HEK293 (cell line): Measurements from ENCODE around the gene COX6A1.

Source experiments
- GLIS1 ChIP-seq: fragments of 450-650 bp; formaldehyde crosslinking; IDR thresholded peaks from 2 replicates; pipeline ENCODE4 v1.5.1; 2016; ENCODE audit warnings: missing biosample characterization, missing genetic modification characterization
- GLIS2 ChIP-seq: fragments of 450-650 bp; formaldehyde crosslinking; IDR thresholded peaks from 2 replicates; pipeline ENCODE4 v1.5.1; 2016; ENCODE audit warnings: missing biosample characterization, missing genetic modification characterization
- IKZF3 ChIP-seq: fragments of 450-650 bp; IDR thresholded peaks from 2 replicates; pipeline ENCODE4 v1.5.0; 2018; ENCODE audit warnings: missing biosample characterization, mild to moderate bottlenecking, missing genetic modification characterization, moderate library complexity
- SALL2 ChIP-seq: fragments of 450-650 bp; formaldehyde crosslinking; IDR thresholded peaks from 2 replicates; pipeline ENCODE4 v1.5.0; 2017; ENCODE audit warnings: missing biosample characterization, mild to moderate bottlenecking, missing genetic modification characterization, borderline replicate concordance
- SETDB1 ChIP-seq: IDR thresholded peaks from one replicate; pipeline ENCODE4 v1.6.1; 2017; ENCODE audit warnings: mild to moderate bottlenecking, low read length, moderate library complexity, mixed read lengths; ENCODE audit not compliant: insufficient read length
- SP2 ChIP-seq: fragments of 450-650 bp; formaldehyde crosslinking; IDR thresholded peaks from 2 replicates; pipeline ENCODE4 v1.5.1; 2016; ENCODE audit warnings: missing biosample characterization, missing genetic modification characterization
- SP3 ChIP-seq: fragments of 450-650 bp; formaldehyde crosslinking; IDR thresholded peaks from 2 replicates; pipeline ENCODE4 v1.5.1; 2016; ENCODE audit warnings: missing biosample characterization, missing genetic modification characterization
- SP7 ChIP-seq: fragments of 450-650 bp; formaldehyde crosslinking; IDR thresholded peaks from 2 replicates; pipeline ENCODE4 v1.5.1; 2016; ENCODE audit warnings: missing biosample characterization, missing genetic modification characterization
- ZBTB17 ChIP-seq: fragments of 450-650 bp; formaldehyde crosslinking; IDR thresholded peaks from 2 replicates; pipeline ENCODE4 v1.5.1; 2016; ENCODE audit warnings: missing biosample characterization, missing genetic modification characterization
- ZBTB21 ChIP-seq: fragments of 450-650 bp; formaldehyde crosslinking; IDR thresholded peaks from 2 replicates; pipeline ENCODE4 v1.5.1; 2017; ENCODE audit warnings: missing biosample characterization, missing genetic modification characterization
- ZFHX2 ChIP-seq: fragments of 450-650 bp; formaldehyde crosslinking; conservative IDR thresholded peaks from 2 replicates; pipeline ENCODE4 v1.5.1; 2016; ENCODE audit warnings: missing biosample characterization, missing genetic modification characterization
- ZIC2 ChIP-seq: fragments of 450-650 bp; formaldehyde crosslinking; IDR thresholded peaks from 2 replicates; pipeline ENCODE4 v1.5.1; 2016; ENCODE audit warnings: missing biosample characterization, missing genetic modification characterization
- ZNF157 ChIP-seq: fragments of 450-650 bp; formaldehyde crosslinking; IDR thresholded peaks from 2 replicates; pipeline ENCODE4 v1.5.1; 2016; ENCODE audit warnings: missing biosample characterization, missing genetic modification characterization
- ZNF169 ChIP-seq: fragments of 450-650 bp; formaldehyde crosslinking; IDR thresholded peaks from 2 replicates; pipeline ENCODE4 v1.5.1; 2016; ENCODE audit warnings: missing biosample characterization, missing genetic modification characterization
- ZNF311 ChIP-seq: fragments of 450-650 bp; formaldehyde crosslinking; IDR thresholded peaks from 2 replicates; pipeline ENCODE4 v1.5.1; 2017; ENCODE audit warnings: missing biosample characterization, missing genetic modification characterization, borderline replicate concordance
- ZNF366 ChIP-seq: fragments of 450-650 bp; formaldehyde crosslinking; conservative IDR thresholded peaks from 2 replicates; pipeline ENCODE4 v1.5.1; 2016; ENCODE audit warnings: missing biosample characterization, missing genetic modification characterization
- ZNF37A ChIP-seq: fragments of 450-650 bp; IDR thresholded peaks from 2 replicates; pipeline ENCODE4 v1.5.1; 2018; ENCODE audit warnings: missing biosample characterization, missing genetic modification characterization
- ZNF416 ChIP-seq: fragments of 450-650 bp; formaldehyde crosslinking; IDR thresholded peaks from 2 replicates; pipeline ENCODE4 v1.5.1; 2016; ENCODE audit warnings: missing biosample characterization, missing genetic modification characterization
- ZNF48 ChIP-seq: fragments of 450-650 bp; formaldehyde crosslinking; IDR thresholded peaks from 2 replicates; pipeline ENCODE4 v1.5.1; 2016; ENCODE audit warnings: missing biosample characterization, missing genetic modification characterization
- ZNF549 ChIP-seq: fragments of 450-650 bp; IDR thresholded peaks from 2 replicates; pipeline ENCODE4 v1.5.1; 2018; ENCODE audit warnings: missing biosample characterization, missing genetic modification characterization, mild to moderate bottlenecking, inconsistent platforms, moderate library complexity
- ZNF600 ChIP-seq: fragments of 450-650 bp; formaldehyde crosslinking; IDR thresholded peaks from 2 replicates; pipeline ENCODE4 v1.5.1; 2016; ENCODE audit warnings: missing biosample characterization, missing genetic modification characterization
- ZNF629 ChIP-seq: fragments of 450-650 bp; formaldehyde crosslinking; IDR thresholded peaks from 2 replicates; pipeline ENCODE4 v1.5.1; 2017; ENCODE audit warnings: missing biosample characterization, missing genetic modification characterization
- ZNF660 ChIP-seq: fragments of 450-650 bp; IDR thresholded peaks from 2 replicates; pipeline ENCODE4 v1.5.1; 2018; ENCODE audit warnings: missing biosample characterization, mild to moderate bottlenecking, missing genetic modification characterization
- ZNF837 ChIP-seq: fragments of 450-650 bp; formaldehyde crosslinking; IDR thresholded peaks from 2 replicates; pipeline ENCODE4 v1.5.1; 2016; ENCODE audit warnings: missing biosample characterization, missing genetic modification characterization
- TF ChIP-seq, protein P1 (sequence below): IDR thresholded peaks from 2 replicates; pipeline ENCODE4 v1.6.1; 2011; ENCODE audit warnings: mild to moderate bottlenecking, low read depth, low read length, borderline replicate concordance
- TF ChIP-seq, protein P2 (sequence below): fragments of 450-650 bp; formaldehyde crosslinking; IDR thresholded peaks from 2 replicates; pipeline ENCODE4; 2016; ENCODE audit warnings: missing biosample characterization, missing genetic modification characterization
- TF ChIP-seq, protein P3 (sequence below): fragments of 450-650 bp; formaldehyde crosslinking; IDR thresholded peaks from 2 replicates; pipeline ENCODE4 v1.5.1; 2016; ENCODE audit warnings: missing biosample characterization, missing genetic modification characterization
- TF ChIP-seq, protein P4 (sequence below): fragments of 450-650 bp; formaldehyde crosslinking; IDR thresholded peaks from 2 replicates; pipeline ENCODE4 v1.5.1; 2016; ENCODE audit warnings: missing biosample characterization, missing genetic modification characterization
- TF ChIP-seq, protein P5 (sequence below): fragments of 450-650 bp; formaldehyde crosslinking; IDR thresholded peaks from 2 replicates; pipeline ENCODE4 v1.5.1; 2016; ENCODE audit warnings: missing biosample characterization, missing genetic modification characterization
- TF ChIP-seq, protein P6 (sequence below): fragments of 450-650 bp; formaldehyde crosslinking; IDR thresholded peaks from 2 replicates; pipeline ENCODE4 v1.5.1; 2017; ENCODE audit warnings: missing biosample characterization, missing genetic modification characterization
- TF ChIP-seq, protein P7 (sequence below): fragments of 450-650 bp; formaldehyde crosslinking; IDR thresholded peaks from 2 replicates; pipeline ENCODE4 v1.5.1; 2017; ENCODE audit warnings: missing biosample characterization, missing genetic modification characterization

Gene COX6A1

DNA sequence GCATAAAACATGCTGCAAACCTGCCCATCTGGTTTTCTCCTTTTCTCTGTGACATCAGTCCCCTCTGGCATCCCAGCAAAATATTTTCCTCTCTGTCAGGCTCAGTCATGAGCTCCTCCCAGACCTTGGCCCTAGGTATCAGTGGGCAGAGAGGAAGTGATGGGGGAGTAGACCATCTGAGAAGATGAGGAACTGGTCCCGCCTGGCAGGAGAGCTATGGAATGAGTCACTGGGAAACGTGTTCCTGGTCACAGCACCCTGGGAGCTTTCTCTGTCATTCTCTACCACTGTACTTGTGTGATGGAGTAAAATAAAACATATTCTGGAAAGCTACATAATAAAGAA is 36.7 kb downstream of the COX6A1 start (continued):
- TF ChIP-seq, protein P1, sequence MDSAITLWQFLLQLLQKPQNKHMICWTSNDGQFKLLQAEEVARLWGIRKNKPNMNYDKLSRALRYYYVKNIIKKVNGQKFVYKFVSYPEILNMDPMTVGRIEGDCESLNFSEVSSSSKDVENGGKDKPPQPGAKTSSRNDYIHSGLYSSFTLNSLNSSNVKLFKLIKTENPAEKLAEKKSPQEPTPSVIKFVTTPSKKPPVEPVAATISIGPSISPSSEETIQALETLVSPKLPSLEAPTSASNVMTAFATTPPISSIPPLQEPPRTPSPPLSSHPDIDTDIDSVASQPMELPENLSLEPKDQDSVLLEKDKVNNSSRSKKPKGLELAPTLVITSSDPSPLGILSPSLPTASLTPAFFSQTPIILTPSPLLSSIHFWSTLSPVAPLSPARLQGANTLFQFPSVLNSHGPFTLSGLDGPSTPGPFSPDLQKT = no peak
- TF ChIP-seq ZNF157 = no peak
- TF ChIP-seq, protein P2, sequence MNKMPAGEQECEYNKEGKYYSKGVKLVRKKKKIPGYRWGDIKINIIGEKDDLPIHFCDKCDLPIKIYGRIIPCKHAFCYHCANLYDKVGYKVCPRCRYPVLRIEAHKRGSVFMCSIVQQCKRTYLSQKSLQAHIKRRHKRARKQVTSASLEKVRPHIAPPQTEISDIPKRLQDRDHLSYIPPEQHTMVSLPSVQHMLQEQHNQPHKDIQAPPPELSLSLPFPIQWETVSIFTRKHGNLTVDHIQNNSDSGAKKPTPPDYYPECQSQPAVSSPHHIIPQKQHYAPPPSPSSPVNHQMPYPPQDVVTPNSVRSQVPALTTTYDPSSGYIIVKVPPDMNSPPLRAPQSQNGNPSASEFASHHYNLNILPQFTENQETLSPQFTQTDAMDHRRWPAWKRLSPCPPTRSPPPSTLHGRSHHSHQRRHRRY (tag by site-specific recombination) = no peak
- TF ChIP-seq ZNF311 (tag by site-specific recombination) = no peak
- TF ChIP-seq ZIC2 (tag by site-specific recombination) = peak; percentile 31; the same call in 1 of the 2 replicates
- TF ChIP-seq, protein P3, sequence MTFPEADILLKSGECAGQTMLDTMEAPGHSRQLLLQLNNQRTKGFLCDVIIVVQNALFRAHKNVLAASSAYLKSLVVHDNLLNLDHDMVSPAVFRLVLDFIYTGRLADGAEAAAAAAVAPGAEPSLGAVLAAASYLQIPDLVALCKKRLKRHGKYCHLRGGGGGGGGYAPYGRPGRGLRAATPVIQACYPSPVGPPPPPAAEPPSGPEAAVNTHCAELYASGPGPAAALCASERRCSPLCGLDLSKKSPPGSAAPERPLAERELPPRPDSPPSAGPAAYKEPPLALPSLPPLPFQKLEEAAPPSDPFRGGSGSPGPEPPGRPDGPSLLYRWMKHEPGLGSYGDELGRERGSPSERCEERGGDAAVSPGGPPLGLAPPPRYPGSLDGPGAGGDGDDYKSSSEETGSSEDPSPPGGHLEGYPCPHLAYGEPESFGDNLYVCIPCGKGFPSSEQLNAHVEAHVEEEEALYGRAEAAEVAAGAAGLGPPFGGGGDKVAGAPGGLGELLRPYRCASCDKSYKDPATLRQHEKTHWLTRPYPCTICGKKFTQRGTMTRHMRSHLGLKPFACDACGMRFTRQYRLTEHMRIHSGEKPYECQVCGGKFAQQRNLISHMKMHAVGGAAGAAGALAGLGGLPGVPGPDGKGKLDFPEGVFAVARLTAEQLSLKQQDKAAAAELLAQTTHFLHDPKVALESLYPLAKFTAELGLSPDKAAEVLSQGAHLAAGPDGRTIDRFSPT (tag by site-specific recombination) = no peak
- 0 out of 2 replicates have a peak, but pooled peaks have one; percentile 36 for TF ChIP-seq IKZF3
- TF ChIP-seq, protein P4, sequence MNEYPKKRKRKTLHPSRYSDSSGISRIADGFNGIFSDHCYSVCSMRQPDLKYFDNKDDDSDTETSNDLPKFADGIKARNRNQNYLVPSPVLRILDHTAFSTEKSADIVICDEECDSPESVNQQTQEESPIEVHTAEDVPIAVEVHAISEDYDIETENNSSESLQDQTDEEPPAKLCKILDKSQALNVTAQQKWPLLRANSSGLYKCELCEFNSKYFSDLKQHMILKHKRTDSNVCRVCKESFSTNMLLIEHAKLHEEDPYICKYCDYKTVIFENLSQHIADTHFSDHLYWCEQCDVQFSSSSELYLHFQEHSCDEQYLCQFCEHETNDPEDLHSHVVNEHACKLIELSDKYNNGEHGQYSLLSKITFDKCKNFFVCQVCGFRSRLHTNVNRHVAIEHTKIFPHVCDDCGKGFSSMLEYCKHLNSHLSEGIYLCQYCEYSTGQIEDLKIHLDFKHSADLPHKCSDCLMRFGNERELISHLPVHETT = no peak
- no peak; the same call in 1 of the 2 replicates for TF ChIP-seq ZFHX2 (tag by site-specific recombination)
- TF ChIP-seq GLIS1 (tag by site-specific recombination) = peak; percentile 73
- peak; percentile 94 for TF ChIP-seq ZBTB17 (tag by site-specific recombination)
- TF ChIP-seq SP2 (tag by site-specific recombination) = peak; percentile 53
- TF ChIP-seq ZNF366 (tag by site-specific recombination) = 0 out of 2 replicates have a peak, but pooled peaks have one; percentile 18
- TF ChIP-seq ZNF549 = no peak
- no peak for TF ChIP-seq ZNF48
- TF ChIP-seq SALL2 (tag by site-specific recombination) = no peak
- TF ChIP-seq, protein P5, sequence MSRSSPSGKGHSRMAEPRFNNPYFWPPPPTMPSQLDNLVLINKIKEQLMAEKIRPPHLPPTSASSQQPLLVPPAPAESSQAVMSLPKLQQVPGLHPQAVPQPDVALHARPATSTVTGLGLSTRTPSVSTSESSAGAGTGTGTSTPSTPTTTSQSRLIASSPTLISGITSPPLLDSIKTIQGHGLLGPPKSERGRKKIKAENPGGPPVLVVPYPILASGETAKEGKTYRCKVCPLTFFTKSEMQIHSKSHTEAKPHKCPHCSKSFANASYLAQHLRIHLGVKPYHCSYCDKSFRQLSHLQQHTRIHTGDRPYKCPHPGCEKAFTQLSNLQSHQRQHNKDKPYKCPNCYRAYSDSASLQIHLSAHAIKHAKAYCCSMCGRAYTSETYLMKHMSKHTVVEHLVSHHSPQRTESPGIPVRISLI (tag by site-specific recombination) = 0 out of 2 replicates have a peak, but pooled peaks have one; percentile 8
- TF ChIP-seq ZNF629 = peak; percentile 52
- TF ChIP-seq SETDB1 = no peak
- TF ChIP-seq SP3 (tag by site-specific recombination) = peak; percentile 39; the same call in 1 of the 2 replicates
- TF ChIP-seq ZNF37A = no peak
- TF ChIP-seq ZNF660 (tag by site-specific recombination) = peak; percentile 18; the same call in 1 of the 2 replicates
- TF ChIP-seq ZBTB21 (tag by site-specific recombination) = no peak
- TF ChIP-seq ZNF600 (tag by site-specific recombination) = peak; percentile 67
- TF ChIP-seq GLIS2 = no peak; the same call in 1 of the 2 replicates
- 0 out of 2 replicates have a peak, but pooled peaks have one; percentile 40 for TF ChIP-seq SP7 (tag by site-specific recombination)
- TF ChIP-seq, protein P6, sequence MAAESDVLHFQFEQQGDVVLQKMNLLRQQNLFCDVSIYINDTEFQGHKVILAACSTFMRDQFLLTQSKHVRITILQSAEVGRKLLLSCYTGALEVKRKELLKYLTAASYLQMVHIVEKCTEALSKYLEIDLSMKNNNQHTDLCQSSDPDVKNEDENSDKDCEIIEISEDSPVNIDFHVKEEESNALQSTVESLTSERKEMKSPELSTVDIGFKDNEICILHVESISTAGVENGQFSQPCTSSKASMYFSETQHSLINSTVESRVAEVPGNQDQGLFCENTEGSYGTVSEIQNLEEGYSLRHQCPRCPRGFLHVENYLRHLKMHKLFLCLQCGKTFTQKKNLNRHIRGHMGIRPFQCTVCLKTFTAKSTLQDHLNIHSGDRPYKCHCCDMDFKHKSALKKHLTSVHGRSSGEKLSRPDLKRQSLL (tag by site-specific recombination) = peak; percentile 8; the same call in 1 of the 2 replicates
- TF ChIP-seq, protein P7, sequence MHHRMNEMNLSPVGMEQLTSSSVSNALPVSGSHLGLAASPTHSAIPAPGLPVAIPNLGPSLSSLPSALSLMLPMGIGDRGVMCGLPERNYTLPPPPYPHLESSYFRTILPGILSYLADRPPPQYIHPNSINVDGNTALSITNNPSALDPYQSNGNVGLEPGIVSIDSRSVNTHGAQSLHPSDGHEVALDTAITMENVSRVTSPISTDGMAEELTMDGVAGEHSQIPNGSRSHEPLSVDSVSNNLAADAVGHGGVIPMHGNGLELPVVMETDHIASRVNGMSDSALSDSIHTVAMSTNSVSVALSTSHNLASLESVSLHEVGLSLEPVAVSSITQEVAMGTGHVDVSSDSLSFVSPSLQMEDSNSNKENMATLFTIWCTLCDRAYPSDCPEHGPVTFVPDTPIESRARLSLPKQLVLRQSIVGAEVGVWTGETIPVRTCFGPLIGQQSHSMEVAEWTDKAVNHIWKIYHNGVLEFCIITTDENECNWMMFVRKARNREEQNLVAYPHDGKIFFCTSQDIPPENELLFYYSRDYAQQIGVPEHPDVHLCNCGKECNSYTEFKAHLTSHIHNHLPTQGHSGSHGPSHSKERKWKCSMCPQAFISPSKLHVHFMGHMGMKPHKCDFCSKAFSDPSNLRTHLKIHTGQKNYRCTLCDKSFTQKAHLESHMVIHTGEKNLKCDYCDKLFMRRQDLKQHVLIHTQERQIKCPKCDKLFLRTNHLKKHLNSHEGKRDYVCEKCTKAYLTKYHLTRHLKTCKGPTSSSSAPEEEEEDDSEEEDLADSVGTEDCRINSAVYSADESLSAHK = no peak
- TF ChIP-seq ZNF416 (tag by site-specific recombination) = no peak
- TF ChIP-seq ZNF837 = no peak
- no peak for TF ChIP-seq ZNF169
